GM19043 (cell line): ENCODE data around the gene BEGAIN.

Source experiments
- ATAC-seq: cut with Tn5 transposase; IDR thresholded peaks from one replicate; pipeline ENCODE4 v1.9.1; 2021; ENCODE audit warnings: low read depth; ENCODE audit not compliant: unreplicated experiment

The BEGAIN gene

GRCh38 chr14:100570726-100571454, 16.3 kb downstream of the BEGAIN start:
- no peak for ATAC-seq

DNA sequence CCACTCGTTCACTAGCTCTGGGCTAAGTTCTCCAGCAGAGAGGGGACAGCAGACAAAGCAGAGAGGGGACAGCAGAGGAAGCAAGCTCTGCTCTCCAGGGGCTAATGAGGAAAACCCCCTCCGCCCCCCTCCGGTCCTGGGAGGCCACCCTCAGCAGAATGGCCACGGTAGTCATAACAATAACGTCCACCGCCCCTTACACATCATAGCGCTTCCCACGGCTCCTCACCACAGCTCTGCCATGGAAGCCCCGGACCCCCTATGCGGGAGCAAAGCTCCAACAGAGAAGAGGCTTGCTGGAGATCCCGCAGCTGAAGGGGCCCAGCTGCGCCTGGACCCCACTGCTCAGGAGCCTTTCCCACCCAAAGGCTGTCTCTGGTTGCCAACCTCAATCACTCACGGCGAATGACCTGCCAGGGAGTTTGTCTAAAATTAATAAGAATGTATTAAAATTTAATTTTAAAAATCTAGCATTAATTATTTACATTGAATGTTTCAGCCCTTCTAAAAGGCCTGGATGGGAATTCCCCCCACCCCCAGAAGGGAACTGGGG, 17.4 kb downstream of the BEGAIN start:
- ATAC-seq, result no peak

DNA sequence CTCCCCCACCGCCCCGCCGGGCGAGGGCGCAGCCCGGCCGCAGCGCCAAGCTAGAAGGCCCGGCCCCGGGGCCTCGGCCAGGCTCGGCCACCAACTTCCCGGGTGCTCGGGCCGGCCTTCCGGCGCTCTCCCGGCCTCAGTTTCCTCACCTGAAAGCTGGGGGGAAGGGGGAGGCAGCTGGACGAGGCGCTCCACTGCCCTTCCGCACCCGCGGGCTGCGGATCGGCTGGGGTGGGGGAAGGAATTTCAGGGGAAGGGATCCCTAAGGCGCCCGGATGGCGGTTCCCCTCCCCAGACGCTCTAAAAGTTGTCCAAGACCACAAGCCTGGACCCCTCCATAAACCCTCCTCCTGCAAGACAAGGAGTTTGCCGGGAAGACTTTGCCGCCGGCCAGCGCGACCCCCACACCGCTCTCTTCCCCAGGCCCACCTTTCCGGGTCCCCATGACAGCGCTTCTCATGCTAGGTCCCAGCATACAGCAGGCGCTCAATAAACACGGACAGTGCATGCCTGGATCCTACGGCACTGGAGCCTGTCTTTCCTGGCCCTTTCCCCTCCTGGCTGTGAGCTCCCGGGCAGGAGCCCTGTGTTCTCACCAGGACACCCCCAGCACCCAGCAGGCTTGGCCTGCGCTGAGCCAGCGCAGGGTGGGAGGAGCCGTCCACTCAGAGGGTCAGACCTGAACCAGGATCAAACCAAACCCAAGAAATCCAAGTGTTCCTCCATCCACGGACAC, 18.1 kb downstream of the BEGAIN start:
- ATAC-seq, result no peak

DNA sequence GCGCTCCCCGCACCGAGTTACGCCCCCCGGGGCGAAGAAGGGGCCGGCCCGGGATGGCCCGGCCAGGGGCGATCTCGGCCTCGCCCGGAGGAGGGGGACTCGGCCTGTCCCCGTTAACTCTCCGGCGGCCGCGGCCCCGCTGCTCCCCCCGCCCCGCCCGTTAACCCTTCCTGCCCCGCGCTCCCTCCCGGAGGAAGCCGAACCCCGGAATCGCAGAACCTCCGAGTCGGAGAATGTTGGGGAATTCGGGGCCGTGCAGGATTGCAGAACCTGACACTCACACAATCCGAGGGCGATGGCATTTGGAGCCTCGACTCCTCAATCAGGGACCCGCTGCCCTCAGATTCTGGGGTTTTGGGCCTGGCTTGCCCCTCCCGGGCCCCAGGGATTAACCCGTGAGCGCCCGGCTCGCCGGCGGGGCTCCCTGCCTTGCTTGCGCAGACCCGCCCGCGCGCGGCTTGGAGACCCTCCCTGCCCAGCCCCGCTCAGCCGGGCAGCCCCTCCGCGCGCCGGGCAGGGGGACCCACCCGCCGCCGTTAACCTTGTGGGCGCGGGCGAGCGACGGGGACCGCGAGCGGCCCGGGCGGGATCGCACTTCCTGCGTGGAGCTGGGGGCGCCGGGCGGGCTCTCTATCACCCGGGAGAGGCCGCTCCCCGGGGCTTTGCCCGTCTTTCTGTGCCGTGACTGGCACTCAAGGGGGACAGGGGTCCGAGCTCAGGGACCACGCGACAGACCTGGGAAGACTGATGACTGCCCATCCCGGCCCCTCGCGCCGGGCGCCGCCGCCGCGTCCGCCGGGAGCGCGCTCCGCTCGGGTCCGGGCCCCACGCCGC, 18.8 kb downstream of the BEGAIN start:
- ATAC-seq, result no peak

GRCh38 chr14:100567877-100568163, 19.4 kb downstream of the BEGAIN start:
- no peak for ATAC-seq

DNA sequence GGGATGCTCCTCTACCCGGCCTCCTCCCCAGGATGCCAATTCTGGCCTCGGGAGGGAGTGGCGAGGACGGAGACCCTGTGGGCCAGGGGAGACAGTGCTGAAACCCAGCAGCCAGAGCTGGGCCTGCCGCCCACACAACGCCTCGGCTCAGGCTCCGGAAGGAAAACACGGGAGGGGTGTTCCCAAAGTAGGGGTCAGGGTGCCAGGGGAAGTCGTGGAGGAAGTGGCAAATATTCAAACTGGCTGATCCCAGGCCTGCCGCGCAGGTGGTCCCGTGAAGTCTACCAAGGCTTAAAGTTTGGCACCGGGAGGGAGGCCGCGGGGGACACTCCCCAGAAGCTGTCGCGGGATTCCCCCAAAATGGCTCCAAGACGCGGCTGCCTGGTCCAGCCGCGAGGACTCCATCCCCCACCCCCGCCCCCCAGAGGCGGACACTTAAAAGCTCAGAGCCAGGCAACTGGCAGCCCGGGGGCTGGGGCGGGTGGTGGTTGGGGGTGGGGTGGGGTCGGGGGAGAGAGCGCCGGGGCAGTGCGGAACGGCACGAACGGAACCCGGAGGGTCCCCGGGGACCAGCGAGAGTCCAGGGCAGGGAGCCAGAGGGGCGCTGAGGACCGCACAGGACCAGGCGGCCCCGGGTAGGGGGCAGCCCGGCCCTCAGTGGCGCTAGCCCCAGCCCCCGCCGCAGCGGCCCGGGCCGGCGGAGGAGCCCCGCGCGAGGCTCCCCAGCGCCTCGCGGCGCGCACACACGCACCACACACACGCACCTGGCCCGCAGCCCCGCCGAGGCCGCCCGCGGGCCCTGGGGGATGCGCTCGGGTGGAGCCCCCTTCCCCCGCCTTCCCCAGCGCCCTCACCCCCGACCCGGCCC, 20.0 kb downstream of the BEGAIN start:
- ATAC-seq, result no peak

GRCh38 chr14:100566586-100566985, 20.6 kb downstream of the BEGAIN start:
- ATAC-seq, result no peak

GRCh38 chr14:100566119-100566518, 21.1 kb downstream of the BEGAIN start:
- ATAC-seq, result no peak

DNA sequence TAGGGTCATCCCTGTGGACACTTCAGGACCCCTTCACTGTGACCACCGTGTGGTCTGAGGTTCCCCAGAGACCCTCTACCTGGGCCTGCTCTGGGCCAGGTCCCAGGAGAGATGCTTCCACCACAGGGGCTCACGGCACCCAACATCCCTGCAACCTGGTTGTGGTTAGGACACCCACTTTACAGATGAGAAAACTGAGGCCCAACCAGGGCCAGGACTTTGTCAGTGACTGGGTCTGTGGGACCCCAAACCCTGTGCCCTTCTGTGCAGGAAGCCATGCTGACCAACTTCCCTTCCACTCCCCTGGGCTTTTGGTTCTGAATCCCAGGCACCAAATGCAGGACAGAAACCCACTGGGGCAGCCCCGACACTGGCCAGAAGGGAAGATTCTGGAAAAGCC, 21.6 kb downstream of the BEGAIN start:
- ATAC-seq, result no peak

- ATAC-seq, result no peak
Observed at GRCh38 chr14:100564512-100564911, 22.7 kb downstream of the BEGAIN start.

DNA sequence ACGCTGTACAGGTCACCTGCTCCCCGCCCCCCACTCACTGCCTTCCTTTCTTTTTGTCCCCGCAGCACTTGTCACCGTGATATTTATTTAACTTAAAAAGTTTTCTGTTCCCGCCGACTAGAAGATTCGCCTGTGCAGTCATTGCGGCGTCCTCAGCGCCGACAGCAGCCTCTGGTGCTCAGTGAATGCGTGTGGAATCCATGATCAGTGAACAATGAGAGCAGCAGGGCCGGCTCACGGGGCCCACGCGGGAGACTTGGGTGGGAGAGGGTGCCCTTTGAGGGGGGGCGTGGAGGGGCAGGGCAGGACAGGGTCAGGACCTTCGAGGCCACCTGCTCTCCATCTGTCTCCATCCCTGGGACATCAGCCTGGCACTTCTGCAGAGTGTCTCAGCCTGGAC, 24.5 kb downstream of the BEGAIN start:
- no peak for ATAC-seq

GRCh38 chr14:100561005-100561404, 26.2 kb downstream of the BEGAIN start:
- no peak for ATAC-seq

DNA sequence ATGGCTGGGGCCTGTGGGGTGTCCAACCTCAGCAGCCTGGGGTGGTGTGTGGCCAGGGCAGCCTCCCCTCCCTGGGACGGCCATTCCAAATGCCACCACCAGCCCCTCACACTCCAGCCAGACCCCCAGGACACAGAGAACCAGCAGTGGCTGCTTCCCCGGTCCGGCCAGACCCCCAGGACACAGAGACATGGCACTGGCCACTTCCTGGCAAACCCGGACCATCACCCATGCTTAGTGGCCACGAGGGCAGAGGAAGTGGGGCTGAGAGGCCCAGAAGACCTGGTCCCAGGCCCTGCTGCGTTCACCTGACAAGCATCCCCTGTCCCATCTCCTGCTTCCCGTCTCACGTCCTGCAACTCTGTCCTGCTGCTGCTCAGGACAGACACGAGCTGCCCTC, 26.7 kb downstream of the BEGAIN start:
- no peak for ATAC-seq

- no peak for ATAC-seq
Observed at GRCh38 chr14:100559455-100559854, 27.8 kb downstream of the BEGAIN start.

GRCh38 chr14:100558966-100559365, 28.3 kb downstream of the BEGAIN start:
- ATAC-seq, result no peak

DNA sequence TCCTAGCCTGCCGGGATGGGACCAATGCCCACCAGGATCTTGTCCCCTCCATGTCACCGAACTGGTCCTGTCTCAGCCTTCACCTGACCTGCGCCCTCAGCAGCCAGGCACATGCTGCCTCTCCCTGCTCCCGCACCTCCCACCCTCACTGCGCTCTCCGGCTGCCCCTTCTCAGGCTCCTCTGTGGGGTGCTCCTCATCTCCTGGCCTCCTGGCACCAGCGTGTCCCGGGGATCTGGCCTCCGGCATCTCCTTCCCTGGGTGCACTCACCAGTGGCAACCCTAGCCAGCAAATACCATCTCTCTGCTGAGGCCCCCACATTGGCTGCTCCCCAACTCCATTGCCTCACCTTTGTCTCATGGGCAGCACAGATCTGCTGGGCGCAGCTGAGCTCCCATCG, 29.0 kb downstream of the BEGAIN start:
- no peak for ATAC-seq

GRCh38 chr14:100557658-100558057, 29.6 kb downstream of the BEGAIN start:
- ATAC-seq, result no peak

DNA sequence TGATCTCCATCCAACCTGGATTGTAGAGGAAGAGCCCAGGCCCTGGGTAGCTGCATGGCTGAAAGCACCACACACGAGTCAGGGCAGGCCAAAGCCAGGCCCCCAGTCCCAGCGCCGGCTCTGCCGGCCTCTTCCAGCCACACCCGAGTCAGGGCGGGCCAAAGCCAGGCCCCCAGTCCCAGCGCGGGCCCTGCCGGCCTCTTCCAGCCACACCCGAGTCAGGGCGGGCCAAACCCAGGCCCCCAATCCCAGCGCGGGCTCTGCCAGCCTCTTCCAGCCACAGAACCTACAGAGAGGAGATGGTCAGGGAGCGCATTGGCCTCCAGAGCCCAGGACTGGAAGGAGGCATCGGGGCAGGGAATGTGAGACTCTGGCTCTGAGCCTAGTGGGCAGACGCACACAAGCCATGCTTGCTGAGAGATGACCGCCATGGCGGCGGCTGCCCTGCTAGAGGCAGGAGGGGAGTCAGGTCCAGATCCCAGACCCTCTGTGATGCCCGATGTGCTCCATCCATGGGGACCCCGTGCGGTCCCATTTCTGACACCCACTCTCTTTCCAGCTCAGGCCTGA, 30.2 kb downstream of the BEGAIN start:
- no peak for ATAC-seq

DNA sequence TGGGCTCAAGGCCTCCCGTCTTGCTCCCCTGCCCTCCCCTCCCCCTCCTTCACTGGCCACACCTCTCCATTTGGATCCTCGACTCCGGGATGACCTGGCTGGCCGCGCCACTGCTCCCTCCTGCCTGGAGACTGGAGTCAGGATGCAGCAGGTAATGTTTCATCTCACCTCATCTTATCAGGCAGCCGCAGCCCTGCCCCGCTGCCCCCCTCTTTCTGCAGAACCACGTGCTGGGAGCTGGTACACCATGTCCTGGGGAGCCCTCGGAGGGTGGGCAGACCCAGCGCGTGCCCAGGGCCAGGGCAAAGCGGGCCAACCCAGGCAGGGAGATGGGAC, 31.1 kb downstream of the BEGAIN start:
- ATAC-seq, result no peak
